Suppressor macrophage treated with lipopolysaccharide for 4 hours (primary cell): ENCODE results near the gene PRKD1.

ENCODE experiments used
- DNase-seq: peaks from one replicate; pipeline ENCODE4 v3.0.0-alpha.2; 2020

The PRKD1 gene

DNA sequence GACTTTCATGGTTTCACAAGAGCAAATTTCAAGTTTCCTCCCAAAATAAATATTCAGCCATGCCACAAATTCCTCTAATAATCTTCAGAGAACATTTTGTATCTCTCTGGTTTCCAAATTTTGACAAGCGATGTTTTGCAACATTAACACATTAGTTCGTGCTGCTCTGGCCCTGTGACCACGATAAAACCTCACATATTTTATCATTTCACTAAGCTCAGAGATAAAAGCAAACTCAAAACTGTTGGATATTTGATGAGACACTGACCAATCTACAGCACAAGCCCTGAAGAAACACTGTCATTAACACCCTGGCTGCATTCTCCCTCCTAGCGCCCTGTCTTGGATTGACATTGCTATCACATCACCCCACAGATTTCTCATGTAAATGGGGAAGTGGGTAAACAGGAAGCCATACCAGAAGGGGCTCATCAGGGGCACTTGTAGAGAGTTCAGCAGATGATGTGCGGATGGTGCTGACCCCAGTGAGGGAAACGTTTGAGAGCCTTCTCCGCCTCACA is 264.3 kb downstream of the PRKD1 start:
- no peak for DNase-seq

DNA sequence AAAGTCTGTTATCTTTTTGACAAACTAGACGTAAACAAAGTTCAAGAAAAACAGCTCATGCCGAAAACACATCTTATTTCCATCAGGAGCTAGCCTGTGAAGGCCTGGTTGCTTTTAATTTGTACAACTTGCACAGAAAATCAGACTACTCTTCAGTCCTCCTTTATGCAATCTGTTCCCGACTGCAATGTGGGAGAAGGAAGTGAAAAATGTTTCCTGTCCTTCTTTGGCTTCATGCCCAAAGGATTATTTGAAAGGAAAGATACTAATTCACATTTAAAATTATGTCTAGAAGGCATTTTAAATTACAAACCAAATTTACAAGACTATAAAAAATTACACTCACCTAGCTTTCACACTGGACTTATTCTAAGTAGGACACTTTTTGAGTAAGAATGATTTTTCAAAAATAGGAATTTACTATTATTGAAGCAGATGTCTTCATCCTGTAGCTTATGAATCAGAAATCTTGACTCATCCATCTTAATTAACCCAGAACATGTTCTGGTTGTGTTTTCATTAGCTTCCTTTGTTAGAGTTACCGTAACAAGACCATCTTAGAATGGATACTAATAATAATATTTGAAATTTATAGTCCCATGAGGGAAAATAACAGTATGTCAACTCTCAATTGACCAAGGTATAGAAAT is 272.6 kb downstream of the PRKD1 start:
- no peak for DNase-seq

DNA sequence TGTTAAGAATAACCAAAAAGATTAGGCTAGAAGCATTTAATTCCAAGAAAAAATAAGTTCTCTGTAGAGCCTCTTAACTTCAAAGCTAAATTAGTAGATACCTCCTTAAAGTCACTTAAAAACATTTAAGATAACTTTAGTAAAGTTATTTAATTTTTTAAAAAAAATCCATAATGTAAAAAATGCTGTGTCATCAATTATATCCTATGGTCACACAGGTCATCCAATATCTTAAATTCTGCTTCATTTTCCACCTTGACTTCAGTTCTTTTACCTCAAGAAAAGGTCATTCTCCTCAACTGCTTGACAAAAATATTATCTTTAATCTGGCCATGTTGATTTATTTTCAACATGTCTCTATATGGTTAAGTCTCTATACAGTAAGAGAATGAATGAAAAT is 274.3 kb downstream of the PRKD1 start:
- no peak for DNase-seq

DNA sequence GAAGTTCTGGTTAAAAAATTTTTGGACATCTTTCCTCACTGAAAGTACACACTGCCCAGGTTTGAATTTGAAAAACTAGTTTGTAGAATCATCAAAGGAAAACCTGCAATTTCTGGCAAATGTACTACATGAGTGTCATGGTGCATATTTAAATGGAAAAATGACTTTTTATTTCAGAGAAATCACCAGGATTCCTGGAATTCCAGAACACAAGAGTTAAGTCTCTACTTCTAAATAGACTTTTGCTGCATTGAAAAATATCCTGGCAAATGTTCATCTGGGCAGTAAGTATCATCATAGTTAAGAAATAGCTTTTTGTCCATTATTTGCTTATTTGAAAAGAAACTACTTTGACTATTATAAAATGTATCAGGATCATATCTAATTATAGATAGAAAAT is 275.1 kb downstream of the PRKD1 start:
- DNase-seq: no peak

DNA sequence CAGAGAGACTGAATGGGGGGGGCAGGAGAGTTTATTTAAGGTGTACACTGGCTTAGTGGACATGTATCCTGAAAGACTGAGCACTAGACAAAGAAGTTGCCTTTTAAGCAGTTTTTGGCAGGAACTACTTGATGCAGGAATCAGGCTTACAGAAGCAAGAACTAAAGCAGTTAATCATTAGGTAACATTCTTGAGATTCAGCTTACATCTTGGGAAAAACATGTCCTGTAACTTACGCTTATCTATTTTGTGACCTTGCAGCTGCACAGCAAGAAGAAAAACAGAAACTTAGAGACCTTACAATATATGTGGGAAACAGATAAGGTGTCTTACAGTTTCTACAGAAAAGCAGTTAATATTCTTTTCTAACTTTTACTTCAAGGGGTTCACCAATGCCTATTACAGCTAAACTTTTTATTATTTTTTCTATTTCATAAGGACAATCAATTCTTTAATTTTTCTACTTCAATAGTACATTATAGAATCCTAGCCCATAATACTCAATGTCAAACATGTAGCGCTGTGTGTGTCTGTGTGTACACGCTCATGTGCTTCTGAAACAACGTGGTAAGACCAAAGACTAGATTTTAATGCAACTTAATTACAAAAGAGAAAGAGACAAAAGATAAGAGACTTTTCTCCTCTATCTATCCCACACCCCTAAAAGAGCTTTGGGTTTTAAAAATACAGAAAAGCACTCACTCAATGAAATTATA is 276.9 kb downstream of the PRKD1 start:
- no peak for DNase-seq

DNA sequence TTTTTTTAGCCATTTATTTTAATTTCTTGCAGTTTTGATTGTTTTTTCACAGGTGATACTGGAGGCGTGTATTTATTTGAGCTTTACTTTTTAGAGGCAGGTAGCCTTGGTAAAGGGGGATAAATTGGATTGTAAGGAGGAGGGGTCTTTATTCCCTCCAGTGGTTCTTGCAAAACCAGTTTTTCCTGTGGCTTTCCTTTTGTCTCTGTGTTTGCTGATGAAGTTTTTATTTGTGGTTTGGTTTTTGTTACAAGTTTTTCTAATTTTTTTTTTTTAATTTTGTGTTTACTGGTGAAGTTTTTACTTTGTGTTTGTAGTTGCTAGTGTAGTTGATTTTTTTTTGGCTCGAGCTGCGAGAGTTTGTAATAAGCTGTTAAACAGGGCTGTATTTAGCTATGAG is 278.5 kb downstream of the PRKD1 start:
- no peak for DNase-seq

DNA sequence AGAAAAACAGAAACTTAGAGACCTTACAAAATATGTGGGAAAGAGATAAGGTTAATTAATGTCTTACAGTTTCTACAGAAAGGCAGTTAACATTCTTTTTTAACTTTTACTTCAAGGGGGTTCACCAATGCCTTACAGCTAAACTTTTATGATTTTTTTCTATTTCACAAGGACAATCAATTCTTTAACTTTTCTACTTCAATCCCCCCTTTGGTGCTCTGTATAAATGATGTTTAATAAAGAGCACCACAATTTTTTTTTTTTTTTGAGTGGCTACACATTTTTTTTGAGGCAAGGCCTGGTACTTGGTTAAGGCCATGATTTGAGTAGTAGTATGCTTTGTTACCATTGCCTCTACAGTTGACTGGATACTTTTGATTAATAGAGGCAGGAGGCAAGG is 279.6 kb downstream of the PRKD1 start:
- DNase-seq: no peak

DNA sequence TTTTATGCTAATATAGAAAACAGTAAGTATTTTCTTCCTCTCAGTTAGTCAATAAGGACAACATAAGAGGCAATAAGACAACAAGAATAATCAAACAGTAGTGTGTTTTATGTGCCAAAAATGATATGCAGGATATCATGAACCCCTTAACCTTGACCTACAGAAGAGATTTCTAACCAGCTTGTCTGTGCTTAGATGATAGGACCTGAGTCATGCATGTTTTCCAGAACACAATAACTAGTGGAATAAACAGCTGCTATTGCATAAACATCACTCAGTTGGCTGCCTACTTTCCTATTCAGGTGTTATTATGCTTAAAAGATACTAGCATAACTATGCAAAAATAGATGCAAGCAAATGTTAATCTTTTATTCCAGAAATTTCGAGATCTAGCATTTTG is 282.5 kb downstream of the PRKD1 start:
- DNase-seq: no peak

DNA sequence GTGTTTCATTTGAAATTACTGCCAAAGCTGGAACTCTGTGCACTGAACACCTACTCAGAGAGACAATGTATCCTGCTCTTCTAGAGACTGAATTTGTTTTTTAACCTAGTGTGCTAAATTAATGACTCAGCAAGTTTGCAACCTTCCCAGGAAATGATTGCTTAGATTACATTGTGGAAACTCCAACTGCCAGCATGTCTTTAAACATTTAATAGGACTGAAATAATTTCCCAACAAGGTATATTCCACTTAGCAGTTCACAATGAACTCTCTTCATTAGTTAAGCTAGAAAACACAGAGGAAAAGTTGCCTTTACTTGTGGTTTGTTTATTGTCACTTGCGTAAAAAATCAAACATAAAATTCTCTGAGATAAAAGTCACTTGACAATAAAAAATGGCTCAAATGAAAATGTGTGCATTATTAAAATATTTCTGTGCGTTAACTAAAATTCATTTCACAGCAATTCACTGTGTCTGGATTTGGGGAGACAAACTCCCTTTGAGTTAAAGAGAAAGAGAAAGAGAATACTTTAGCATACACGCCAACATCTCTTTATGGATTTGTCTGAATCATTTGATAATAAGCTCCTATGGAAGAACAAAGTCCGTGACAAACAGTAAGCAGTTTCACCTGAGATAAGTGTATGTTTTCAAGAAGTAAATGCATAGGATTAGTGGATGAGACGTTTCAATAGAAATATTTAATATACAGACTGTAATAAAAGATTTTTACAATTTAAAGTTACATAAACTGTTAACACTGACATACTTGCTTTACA is 284.0 kb downstream of the PRKD1 start:
- DNase-seq: no peak

DNA sequence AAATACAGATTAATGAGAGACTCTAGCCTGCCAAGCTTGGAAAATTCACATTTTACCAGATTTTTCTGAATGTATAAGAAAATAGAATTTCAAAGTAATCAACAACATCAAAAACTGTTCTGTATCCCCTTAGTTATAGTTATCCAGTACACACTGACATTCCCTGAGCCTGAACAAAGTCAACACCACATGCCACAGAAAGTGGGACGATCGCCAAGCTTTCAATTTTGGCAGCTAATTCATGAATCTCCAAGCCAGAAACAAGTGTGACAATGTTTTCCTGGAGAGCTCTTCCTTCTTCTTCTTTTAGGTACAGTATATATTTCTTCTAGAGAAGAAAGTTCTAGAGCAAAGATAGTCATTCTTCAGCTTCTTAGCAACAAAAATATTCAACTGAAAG is 290.2 kb downstream of the PRKD1 start:
- no peak for DNase-seq

DNA sequence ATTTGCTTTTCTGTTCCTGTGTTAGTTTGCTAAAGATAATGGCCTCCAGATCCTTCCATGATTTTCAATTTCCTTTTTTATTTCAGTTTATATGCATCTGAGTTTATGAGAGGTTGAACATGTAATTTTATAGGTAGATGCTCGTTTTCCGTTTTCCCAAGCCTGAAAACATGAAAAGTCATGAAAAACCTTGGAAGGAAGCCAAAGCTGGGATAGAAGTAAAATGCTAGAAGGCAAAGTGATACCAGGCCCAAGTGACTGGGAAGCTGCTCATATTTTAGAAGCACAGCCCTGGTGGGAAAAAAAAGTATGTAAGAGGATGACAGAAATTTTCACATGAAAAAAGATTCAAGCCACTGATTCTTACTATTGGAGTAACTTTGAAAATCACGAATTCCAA is 290.8 kb downstream of the PRKD1 start:
- no peak for DNase-seq

DNA sequence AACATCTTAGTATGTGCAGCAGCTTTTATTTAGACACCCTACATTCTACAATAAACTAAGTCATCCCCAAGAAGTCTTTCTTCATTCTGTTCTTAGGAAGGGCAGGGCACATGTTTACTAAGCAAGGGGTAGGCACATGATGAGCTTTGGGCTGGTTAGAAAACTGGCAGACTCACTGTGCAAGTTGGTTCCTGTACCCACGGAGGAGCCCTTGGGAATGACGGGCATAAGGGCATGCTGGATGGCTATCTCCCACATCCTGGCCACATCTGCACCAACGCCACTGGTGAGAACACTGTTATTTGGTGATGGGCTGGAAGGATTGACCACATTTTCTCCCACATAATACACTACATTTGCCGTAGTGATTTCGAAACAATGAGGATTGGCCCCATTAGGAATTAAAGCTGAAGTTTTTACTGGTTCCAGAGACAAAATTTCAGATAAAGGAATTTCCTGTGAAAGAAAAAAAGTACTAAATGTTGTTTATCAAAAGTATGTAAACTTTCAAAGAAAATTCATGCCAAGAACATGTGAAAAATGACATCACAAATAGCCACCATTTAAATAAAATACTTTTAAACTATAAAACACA is 297.0 kb downstream of the PRKD1 start:
- no peak for DNase-seq

DNA sequence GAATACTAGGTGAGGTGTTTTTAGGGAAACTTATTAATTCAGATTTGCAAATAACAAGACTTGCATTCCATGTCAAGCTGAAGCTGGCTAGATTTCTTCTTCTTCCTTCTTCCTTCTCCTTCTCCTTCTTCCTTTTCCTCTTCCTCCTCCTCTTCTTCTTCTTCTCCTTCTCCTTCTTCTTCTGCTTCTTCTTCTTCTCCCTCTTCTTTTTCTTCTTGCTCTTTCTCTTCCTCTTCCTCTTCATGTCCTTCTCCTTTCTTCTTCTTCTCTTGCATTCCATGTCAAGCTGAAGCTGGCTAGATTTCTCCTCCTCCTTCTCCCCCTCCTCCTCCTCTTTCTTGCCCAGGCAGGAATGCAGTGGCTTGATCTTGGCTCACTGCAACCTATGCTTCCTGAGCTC is 297.8 kb downstream of the PRKD1 start:
- no peak for DNase-seq

DNA sequence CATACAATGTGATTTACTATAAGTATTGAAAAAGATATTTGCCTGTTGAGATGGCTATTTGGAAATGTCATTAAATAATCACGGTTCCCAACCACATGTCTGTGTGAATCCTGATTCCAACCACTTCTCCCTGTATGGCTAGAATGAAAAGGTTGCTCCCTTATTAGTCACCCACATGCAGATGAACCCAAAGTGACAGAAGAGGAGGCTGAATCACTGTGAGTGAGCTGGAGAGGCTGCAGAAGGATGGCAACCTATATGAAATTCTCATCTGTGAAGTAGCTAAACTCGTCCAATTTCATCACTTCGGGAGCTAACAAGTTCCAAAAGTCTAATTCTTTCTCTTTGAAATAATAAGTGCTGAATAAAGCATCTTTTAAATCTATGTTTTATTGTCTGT is 300.5 kb downstream of the PRKD1 start:
- no peak for DNase-seq

DNA sequence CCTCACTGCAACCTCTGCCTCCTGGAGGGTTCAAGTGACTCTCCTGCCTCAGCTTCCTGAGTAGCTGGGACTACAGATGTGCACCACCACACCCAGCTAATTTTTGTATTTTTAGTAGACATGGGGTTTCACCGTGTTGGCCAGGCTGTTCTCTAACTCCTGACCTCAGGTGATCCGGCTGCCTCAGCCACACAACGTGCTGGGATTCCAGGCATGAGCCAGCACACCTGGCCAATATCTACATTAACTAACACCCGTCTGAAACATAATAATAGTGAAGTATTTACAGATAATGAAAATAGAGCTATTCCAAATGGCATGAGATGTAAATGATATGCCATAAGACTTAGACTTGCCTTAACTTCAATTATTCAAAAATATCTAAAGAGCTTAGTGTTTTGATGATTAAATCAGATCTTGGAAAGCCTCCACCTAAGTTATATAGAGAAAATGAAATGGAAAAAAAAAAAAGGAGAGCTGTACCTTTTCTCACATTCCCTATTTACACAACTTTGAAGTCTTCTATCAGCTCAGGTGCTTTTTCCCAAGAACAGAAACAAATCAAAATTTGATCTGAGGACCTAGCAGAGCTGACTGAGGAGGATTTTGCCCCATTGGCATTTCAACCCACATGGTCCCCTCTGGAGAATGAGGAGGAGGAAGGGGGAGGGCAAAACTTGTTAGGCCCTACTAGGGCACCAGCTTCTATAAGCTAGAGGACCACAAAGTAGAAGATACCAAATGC is 309.2 kb downstream of the PRKD1 start:
- DNase-seq: no peak

DNA sequence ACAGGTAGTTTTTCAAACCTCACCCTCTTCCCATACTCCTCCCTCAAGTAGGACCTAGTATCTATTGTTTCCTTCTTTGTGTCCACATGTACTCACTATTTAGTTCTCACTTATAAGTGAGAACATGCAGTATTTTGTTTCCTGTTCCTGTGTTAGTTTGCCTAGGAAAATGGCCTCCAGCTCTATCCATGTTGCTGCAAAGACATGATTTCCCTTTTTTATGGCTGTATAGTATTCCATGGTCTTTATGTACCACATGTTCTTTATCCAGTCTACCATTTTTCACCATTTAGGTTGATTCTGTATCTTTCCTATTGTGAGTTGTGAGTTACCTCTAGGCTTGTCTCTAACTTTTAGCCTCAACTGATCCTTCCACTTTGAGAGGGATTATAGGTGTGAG is 310.7 kb downstream of the PRKD1 start:
- DNase-seq: no peak

DNA sequence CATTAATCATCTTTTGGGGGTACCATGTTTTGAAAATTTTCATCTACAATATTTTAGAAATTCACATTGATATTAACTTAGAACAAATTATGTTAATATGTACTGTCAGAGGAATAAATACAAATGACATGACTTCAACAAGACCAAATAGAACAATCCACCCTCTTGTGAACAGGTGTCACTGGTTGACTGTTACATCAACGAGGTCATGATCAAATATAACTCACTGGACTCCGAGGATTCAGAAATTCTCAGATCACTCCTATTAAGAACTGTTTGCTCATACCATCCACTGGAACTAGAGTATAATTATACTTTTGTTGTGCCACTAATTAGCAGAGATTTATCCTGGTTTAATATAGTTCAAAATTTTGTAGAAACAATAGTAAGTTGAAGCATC is 318.8 kb downstream of the PRKD1 start:
- DNase-seq: no peak

DNA sequence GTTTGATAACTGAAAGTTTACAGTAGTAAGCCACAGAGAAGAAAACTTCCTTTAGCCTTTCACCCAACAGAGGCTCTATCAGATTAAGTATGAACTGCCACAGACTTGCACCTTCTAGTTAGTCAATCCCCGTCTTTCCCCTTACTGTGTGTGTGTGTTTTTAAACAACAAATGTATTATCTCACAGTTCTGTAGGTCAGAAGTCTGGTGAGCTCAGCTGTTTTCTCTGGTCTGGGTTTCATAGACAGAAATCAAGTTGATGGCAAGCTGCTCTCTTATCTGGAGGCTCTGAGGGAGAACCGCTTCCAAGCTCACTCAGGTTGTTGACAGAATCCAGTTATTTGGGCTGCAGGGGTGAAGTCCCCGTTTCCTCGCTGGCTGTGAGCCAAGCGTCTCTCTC is 320.5 kb downstream of the PRKD1 start:
- DNase-seq: no peak

DNA sequence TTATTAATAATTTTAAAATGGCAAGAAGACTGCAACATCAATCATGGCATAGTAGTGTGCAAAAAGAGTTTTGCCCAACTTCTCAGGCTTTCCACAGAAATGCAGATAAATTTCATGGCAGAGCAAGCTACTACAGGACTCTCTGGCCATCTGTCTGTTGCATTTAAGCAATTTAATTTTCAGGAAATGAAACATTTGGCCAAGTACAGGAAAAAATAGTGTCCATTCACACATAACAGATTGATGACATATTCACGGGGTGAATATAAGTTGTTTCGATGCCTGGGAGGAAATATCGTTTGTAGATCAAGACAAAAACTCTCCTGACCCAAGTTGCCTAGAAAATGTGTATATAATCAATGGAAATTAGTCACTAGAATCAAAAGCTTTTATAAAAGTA is 324.0 kb downstream of the PRKD1 start:
- DNase-seq: no peak

DNA sequence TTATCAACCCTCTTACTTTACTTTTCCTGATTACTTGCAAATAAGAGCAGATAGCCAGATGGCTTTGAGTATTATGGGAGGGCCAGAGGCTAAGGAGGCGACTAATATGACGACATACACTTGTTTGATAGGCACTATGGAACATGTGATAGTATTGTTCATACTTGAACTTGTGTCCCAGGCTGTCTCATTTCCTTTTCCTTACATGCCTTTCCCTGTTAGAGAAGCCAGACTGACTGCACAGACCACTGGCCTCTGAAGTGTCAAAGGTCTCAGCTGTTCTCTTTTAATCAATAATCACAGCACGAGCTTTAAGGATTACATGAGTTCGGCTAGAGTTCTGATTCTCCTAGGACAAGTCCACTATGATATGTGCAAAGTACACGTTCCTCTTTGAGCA is 326.0 kb downstream of the PRKD1 start:
- DNase-seq: no peak

DNA sequence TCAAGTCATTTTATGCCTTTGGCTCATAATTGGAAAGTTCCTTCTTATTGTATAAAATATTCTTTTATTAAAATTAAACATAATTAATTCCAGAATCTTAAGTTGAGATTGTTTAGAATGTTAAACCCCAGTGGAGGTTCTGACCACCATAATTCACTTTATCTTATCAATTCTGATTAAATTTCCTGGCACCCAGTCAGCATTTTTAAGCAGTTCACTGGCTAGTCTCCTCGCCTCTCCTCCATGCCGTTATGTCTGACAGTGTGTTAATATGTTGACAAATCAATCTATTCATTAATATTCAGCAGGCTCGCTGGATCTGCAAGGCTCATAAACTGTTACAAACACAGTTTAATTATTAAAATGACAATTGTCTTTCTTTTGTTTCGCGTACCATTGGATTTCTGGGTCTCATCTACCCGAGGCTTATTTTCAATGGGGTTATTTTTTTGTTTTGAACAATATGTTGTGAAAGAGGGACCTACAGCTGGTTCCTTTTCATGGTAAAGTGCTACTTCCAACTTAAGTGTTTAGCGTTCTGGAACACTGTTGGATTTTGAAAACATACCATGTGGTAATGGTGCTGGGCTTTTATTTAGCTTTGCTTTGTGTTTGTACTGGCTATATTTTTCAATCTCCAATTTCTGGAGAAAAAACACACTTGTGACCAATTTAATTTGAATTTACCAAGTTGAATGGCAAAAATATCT is 339.7 kb downstream of the PRKD1 start:
- no peak for DNase-seq

DNA sequence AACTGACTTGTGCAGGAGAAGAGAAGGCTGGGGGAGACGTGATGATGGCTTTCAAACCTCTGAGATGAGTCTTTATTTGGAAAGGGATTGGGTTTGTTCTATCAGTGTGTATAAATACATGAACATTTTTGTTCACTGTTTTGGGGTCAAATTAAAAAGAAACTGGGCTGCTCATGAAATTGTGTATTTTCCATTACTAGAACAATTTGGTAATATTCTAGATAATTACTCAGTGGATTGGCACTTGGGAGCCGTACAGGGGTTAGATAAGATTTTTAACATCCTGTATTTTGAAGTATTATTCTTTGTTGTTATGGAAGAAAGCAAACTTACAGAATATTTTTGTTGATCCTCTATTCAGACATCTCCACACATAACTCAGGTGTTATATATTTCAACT is 340.6 kb downstream of the PRKD1 start:
- DNase-seq: no peak
